ACHN (cell line): ENCODE data around the gene NUMBL.
"Not testable (repeated sequence)": the region's sequence is repeated elsewhere in the genome, so short reads cannot be mapped to it uniquely, and the experiment has no call there.

Source experiments
- DNase-seq: peaks from one replicate; pipeline ENCODE4 v3.0.0-alpha.2; 2015
- in situ Hi-C: cut with HindIII; loops from 2 replicates; pipeline ENCODE4 v1.10.0; 2017; ENCODE audit warnings: low sequenced_read_pairs, low pct_ligation_motif_present, low pct_unique_long_range_greater_than_20kb

NUMBL gene

DNA sequence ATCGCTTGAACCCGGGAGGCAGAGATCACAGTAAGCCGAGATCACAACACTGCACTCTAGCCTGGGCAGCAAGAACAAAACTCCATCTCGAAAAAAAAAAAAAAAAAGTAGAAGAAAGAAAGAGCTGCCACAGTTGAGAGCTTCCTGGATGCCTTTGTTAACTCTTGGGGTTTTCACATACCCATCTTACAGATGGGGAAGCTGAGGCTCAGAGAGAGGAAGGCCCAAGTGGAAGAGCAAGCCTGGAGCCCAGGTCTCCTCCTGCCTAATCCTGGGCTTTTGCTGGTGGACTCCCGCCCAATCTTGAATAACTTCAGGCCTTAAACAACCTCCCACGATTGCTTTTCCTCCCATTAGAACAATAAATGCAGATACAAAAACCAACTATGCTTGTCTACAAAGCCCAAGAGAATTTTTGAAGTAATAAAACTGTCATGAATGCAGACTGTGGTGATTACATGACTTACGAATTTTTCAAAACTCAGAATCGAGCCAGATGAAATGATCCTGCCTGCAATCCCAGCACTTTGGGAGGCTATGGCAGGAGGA, 47.6 kb downstream of the NUMBL start:
- in situ Hi-C loops: no loop called here
- no peak for DNase-seq

DNA sequence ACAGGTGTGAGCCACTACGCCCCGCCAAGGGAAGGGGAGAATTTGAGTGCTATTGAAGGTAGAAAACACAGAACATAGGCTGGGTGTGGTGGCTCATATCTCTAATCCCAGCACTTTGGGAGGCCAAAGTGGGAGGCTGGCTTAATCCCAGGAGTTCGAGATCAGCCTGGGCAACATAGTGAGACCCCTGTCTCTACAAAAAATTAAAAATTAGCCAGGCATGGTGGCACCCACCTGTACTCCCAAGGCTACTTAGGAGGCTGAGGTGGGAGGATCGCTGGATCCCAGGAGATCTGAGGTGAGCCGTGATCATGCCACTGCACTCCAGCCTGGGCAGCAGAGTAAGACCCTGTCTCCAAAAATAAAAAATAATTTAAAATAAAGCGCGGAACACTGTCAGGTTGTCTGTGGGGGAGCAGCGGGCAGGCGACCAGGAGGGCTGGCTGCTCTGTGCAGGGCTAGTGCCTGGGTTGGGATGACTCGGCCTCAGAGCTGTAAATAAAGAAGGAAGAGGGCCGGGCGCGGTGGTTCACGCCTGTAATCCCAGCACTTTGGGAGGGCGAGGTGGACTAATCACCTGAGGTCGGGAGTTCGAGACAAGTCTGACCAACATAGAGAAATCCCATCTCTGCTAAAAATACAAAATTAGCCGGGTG, 48.3 kb downstream of the NUMBL start:
- in situ Hi-C loops: no loop called here
- DNase-seq: no peak

DNA sequence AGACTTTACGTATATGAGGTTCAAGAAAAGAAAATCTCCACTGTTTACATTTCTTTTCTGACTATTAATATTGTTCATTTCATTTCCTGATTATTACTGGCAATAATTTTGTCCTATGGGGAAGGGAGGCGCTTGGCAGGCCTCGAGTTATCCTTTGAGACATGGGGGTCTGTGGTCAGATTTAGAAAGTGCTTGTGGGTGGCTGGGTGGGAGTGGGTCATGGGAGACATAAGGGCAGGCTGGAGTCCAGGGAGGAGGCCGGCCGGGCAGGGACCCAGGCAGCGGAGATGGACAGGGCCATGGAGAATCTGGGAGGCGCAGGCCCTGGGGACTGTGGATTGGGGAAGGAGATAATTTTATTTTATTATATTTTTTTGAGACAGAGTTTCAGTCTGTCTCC, 49.2 kb downstream of the NUMBL start:
- in situ Hi-C loops: no loop called here
- DNase-seq: no peak

DNA sequence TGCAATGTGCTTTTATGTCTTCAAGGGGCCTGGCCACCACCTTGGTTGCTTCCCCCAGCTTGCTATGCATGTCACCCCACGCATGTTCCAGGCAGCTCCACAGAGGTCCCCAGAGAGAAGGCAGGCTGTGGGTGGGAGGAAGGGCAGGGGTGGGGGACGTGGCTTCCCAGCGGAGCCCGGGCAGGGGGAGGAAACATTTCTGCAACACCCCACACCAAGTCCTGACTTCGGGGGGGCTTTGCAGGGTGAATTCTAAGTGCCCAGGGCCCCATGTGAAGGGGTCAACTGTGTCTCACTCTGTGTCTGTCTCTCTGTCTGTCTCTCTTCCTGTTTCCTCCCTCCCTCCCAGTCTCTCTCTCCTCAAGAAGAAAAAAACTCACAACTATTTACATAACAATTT, 49.7 kb downstream of the NUMBL start:
- no peak for DNase-seq
- in situ Hi-C loops: no loop called here

DNA sequence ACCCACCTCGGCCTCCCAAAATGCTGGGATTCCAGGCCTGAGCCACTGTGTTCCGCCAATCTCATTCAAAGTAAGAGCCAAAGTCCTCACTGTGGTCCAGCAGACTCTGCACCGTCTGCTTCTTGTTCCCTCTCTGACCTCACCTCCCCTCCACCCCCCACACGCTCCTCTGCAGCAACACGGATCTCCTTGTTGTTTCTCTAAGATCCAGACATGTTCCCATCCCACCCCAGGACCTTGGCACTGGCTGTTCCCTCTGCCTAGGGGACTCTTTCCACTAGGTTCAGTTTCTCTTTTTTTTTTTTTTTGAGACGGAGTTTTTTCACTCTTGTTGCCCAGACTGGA, 50.8 kb downstream of the NUMBL start:
- in situ Hi-C loops: no loop called here
- no peak for DNase-seq

DNA sequence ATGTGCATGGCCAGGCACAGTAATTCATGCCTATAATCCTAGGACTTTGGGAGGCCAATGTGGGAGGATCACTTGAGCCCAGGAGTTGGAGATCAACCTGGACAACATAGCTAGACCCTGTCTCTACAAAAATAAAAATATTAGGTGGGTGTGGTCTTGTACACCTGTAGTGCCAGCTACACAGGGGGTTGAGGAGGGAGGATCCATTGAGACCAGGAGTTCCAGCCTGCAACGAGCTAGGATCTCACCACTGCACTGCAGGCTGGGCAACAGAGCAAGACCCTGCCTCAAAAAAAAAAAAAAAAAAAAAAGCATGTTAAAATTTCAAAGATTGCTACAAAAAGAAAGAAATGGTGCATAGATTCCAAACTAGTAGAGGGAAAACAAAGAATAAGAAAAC, 52.1 kb downstream of the NUMBL start:
- in situ Hi-C loops: no loop called here
- no peak for DNase-seq

DNA sequence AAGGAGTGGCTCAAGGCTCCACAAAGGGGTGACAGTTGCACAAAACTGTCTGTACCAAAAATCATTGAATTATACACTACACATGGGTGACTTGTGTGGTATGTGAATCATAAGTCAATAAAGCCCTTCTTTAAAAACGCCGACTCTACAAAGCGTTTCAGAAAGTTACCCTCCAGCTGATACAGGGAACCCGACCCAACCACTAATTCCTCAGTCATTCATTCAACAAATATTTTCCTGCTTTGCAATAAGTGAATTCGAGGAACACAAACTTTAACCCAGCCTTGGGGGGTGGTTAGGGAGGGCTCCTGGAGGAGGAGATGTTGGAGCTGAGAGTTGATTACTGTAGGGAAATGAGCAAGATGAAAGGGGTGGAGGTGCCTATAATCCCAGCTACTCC, 57.2 kb downstream of the NUMBL start:
- in situ Hi-C loops: no loop called here
- no peak for DNase-seq

DNA sequence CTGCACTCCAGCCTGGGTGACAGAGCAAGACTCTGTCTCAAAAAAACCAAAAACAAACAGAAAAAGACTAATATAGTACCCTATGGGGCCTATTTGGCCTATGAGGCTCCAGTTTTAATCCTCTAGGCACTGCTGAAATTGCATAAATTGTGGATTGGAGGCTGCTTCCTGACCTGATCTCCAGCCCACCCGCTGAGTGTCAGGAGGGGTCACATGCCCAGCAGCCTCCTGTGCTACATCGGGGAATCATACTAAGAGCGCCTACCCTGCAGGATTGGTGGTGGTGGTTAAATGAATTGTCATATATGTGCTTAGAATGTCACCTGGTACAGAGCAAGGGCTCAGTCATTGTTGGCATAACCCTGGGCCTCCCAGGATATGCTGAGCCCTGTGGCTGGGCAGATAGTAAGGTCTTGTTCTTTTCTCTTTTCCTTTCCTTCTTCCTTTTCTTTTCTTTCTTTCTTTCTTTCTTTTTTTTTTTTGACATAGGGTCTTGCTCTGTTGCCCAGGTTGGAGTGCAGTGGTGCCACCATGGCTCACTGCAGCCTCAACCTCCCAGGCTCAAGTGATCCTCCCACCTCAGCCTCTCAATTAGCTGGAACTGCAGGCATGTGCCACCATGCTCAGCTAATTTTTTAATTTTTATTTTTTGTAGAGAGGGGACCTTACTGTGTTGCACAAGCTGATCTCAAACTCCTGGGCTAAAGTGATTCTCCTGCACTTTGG, 58.0 kb downstream of the NUMBL start:
- no peak for DNase-seq
- in situ Hi-C loops: no loop called here

DNA sequence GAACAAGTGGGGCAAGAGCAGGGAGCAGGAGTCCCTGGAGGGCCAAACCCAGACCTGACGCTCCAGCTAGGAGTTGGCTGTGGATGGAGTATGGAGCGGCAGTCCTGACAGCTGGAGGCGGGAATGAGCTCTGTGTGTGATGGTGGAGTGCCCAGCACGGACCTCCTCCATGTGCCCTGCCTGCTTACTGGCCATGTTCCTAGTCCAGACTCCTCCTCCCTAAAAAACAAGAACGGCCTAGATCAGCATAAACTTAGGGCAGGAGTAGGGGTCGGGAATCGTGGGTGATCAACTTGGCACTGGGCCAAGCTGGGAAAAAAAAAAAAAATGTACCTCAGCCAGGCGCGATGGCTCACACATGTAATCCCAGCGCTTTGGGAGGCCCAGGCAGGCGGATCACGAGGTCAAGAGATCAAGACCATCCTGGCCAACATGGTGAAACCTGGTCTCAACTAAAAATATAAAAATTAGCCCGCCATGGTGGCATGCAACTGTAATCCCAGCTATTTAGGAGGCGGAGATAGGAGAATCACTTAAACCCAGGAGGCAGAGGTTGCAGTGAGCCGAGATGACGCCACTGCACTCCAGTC, 59.8 kb downstream of the NUMBL start:
- in situ Hi-C loops: no loop called here
- DNase-seq: no peak

DNA sequence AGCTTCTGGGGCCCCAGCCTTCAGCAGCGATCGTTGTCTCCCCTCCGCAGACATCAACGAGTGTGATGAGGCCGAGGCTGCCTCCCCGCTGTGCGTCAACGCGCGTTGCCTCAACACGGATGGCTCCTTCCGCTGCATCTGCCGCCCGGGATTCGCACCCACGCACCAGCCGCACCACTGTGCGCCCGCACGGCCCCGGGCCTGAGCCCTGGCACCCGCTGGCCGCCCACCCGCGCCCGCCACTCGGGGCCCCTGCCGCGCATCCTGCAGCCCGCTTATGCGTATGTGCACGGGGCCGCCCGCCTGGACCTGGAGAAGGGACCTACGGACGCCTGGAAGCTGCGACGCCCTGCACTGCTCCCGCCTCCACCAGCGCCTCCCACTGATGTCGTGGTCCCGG, 61.1 kb downstream of the NUMBL start:
- in situ Hi-C loops: no loop called here
- DNase-seq: no peak

DNA sequence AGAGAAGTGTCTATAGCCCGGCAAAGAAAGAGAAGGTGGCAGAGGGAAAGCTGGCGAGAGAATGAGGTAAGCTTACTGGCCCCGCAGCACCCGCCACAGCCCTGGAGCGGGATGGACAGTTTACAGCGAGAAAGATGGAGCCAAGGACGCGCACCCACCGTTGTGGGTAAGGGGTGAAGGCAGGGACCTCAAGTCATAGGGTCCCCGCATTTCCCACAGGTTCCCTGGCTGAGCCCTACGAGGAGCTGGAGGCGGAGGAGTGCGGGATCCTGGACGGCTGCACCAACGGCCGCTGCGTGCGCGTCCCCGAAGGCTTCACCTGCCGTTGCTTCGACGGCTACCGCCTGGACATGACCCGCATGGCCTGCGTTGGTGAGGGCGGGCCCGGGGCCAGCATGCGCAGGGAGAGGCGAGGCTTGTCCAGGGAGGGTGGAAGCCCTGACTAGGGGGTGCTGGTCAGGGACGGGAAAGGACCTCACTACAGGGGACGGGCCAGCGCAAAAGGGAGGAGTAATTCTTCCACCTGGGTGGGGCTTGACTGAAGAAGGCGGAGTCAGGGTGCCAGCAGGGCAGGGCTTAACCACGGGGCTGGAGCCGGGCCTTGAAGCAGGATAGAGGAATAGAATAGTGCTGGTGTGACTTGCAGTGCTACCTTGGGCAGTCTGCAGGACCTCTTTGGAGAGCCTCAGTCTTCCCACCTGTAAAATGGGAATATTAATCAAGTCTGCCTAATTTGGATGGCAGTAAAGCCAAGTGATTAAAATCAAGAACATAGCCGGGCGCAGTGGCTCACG, 62.8 kb downstream of the NUMBL start:
- in situ Hi-C loops: no loop called here
- DNase-seq: no peak

DNA sequence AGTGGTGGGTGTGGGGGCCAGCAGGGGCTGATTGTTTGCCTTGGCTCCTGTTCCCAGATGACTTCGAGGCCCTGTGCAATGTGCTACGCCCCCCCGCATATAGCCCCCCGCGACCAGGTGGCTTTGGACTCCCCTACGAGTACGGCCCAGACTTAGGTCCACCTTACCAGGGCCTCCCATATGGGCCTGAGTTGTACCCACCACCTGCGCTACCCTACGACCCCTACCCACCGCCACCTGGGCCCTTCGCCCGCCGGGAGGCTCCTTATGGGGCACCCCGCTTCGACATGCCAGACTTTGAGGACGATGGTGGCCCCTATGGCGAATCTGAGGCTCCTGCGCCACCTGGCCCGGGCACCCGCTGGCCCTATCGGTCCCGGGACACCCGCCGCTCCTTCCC, 63.5 kb downstream of the NUMBL start:
- in situ Hi-C loops: no loop called here
- no peak for DNase-seq

DNA sequence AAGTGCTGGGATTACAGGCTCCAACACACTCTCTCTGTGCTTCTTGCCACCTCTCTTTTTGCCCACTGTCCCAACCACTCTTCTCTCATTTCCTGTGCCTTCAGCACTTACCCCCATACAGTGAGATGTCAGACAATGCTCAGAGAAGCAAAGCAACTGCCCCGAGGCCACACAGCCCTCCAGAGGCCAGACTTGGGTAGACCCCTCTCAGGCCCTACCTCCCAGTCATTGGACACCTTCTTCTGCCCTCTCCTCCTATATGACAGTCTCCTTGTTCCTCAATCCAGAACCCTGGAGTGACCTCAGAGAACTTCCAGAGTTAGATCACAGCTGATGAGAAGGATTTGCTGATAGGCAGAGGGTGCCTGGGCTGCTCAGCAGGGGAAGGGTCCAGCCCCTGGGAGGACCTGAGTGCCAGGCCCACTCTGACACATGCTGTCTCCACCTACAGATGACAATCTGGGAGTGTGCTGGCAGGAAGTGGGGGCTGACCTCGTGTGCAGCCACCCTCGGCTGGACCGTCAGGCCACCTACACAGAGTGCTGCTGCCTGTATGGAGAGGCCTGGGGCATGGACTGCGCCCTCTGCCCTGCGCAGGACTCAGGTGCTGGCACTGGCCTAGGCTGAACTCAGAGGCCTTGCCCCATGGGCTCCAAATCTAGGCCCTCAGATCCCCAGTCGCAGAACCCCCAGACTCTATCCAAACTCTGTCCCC, 64.9 kb downstream of the NUMBL start:
- DNase-seq: no peak
- in situ Hi-C loops: no loop called here

DNA sequence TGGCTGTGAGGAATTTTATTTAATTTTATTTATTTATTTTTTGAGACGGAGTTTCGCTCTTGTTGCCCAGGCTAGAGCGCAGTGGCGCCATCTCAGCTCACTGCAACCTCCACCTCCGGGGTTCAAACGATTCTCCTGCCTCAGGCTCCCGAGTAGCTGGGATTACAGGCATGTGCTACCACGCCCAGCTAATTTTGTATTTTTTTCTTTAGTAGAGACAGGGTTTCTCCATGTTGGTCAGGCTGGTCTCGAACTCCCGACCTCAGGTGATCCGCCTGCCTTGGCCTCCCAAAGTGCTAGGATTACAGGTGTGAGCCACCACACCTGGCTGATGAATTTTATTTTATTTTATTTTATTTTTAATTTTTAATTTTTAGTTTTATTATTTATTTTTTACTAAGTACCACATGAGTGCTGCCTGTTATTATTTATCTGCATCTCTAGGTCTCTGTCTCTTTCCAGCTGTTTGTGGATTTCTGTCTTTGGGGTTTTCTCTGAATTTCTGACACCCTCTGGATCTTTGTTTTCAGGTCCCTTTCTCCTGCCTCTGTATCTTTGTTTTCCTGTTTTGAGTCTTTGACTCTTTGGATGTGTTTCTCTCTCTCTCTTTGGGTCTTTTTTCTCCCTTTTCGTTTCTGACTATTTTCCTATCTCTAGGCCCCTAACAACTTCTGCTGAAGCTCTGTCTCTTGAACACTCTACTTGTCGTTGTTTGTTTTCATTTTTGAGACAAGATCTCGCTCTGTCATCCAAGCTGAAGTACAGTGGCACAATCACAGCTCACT, 65.9 kb downstream of the NUMBL start:
- in situ Hi-C loops, DNase-seq: not testable (repeated sequence)

DNA sequence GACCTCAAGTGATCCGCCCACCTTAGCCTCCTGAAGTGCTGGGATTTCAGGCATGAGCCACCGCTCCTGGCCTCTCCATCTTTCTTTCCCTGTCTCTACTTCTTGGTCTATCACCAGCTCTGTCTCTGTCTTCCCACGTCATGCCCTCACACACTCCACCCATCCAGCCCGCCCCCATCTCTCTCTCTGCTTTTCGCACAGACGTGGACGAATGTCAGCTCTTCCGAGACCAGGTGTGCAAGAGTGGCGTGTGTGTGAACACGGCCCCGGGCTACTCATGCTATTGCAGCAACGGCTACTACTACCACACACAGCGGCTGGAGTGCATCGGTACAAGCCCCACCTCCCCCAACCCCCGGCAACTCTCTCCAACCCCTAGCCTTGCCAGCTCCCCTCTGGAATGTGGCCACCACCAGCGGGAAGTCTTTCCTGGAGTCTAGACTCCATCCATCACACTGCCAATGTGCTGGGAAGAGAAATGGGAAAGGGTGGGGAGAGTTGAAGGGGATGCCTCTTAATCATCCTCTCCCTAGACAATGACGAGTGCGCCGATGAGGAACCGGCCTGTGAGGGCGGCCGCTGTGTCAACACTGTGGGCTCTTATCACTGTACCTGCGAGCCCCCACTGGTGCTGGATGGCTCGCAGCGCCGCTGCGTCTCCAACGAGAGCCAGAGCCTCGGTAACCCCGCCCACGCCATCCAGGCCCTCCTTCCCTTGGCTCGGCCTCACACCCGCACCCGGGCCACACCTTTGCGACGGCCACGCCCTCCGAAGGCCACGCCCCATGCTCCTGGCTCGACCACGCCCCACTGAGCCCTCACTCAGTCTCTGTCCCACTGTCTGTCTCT, 66.8 kb downstream of the NUMBL start:
- in situ Hi-C loops: no loop called here
- DNase-seq: no peak

DNA sequence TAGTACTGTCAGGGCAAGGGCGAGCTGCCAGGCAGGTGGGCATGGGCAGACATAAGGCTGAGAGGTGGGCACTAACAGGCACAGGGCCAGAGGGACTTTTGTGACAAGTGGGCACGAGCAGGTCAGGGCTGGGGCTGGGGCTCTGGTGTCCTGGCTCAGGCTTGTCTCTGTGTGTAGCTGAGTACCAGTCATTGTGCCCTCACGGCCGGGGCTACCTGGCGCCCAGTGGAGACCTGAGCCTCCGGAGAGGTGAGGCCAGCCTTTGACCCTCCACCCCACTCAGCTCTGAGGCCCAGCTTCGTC, 67.7 kb downstream of the NUMBL start:
- no peak for DNase-seq
- in situ Hi-C loops: no loop called here
